ENCODE results near the gene ANKRD66. TPM values are rescaled to one million over a fixed set of nuclear protein-coding genes. Genes with fewer than 3 reads are reported as not detected.

The ANKRD66 gene
- total and polyA plus RNA-seq, 2 of the 4 experiments (the other 2 are of a cell fraction): not detected

- H2BK15ac ChIP-seq (ENCODE audit: low read depth, low read length): no peak overlapping the region
- no peak for DNase-seq
- dilution Hi-C loops (cut with HindIII; ENCODE audit: low sequenced_read_pairs, unreplicated experiment) (no loop called here), in situ Hi-C loops (cut with MboI; ENCODE audit: low sequenced_read_pairs) (no loop called here), intact Hi-C loops (cut with micrococcal nuclease) (no loop called here)
- H3K56ac ChIP-seq (ENCODE audit: extremely low read depth, insufficient read depth, low read length): no peak overlapping the region
- no peak overlapping the region for H3K14ac ChIP-seq (replicated peaks; ENCODE audit: low read depth, low read length)
- POLR2A ChIA-PET (ENCODE audit: unreplicated experiment): no interaction called here
- ATAC-seq (ENCODE audit: low read depth): no peak
- no TSS peak for BruUV-seq (replicated peaks)
- no peak overlapping the region for H2AFZ ChIP-seq (replicated peaks; ENCODE audit: low read length, poor library complexity)
- no peak overlapping the region for H3K4ac ChIP-seq (ENCODE audit: low read depth, low read length)
- H2AK5ac ChIP-seq (ENCODE audit: low read depth, low read length): no peak overlapping the region
- H4K20me1 ChIP-seq (ENCODE audit: insufficient read depth, low read length): no peaks in the 10 kb centered on the region
- no peaks in the 10 kb centered on the region for H3K9me1 ChIP-seq (ENCODE audit: insufficient read depth, low read length)
- no peak overlapping the region for H2BK20ac ChIP-seq (ENCODE audit: low read depth, low read length)
- H2BK120ac ChIP-seq (ENCODE audit: low read depth, low read length): no peak overlapping the region
- H3K4me1 ChIP-seq (ENCODE audit: control insufficient read depth, insufficient read depth, low read length): no peaks in the 10 kb centered on the region
- H3K27me3 ChIP-seq (ENCODE audit: control insufficient read depth, insufficient read depth, low read length): no peaks in the 10 kb centered on the region
- H4K91ac ChIP-seq (ENCODE audit: insufficient read depth, low read depth, low read length): no peak overlapping the region
- no peak overlapping the region for H3K4me3 ChIP-seq (ENCODE audit: insufficient read depth, low read depth, low read length)
- H2BK5ac ChIP-seq (ENCODE audit: low read depth, low read length, poor library complexity, severe bottlenecking): no peak overlapping the region
- H3K4me2 ChIP-seq (ENCODE audit: low read depth, low read length): no peak overlapping the region
- CTCF ChIA-PET: no interaction called here
- H2AK9ac ChIP-seq (replicated peaks; ENCODE audit: low read depth, low read length, poor library complexity): no peak overlapping the region
- no peaks in the 10 kb centered on the region for H3K36me3 ChIP-seq (ENCODE audit: control insufficient read depth, insufficient read depth, low read length)
- H4K5ac ChIP-seq (ENCODE audit: low read depth, low read length): no peak overlapping the region
- H3K27ac ChIP-seq (ENCODE audit: insufficient read depth, low read length): no peak overlapping the region
- no peaks in the 10 kb centered on the region for H3K79me1 ChIP-seq (ENCODE audit: low read depth in 1 of 2, low read length in 2 of 2)
- no peak overlapping the region for H3K9ac ChIP-seq (ENCODE audit: low read depth, low read length)
- no peak overlapping the region for H3K23ac ChIP-seq (ENCODE audit: low read depth, low read length)
- no peak for TF ChIP-seq BHLHE40 (IDR thresholded peaks at IDR 0.05; ENCODE audit: low read depth, low read length)
- no peak overlapping the region for H4K8ac ChIP-seq (ENCODE audit: low read depth in 2 of 2, low read length in 2 of 2)
- H3K18ac ChIP-seq (ENCODE audit: low read depth, low read length): no peak overlapping the region
- H3K9me3 ChIP-seq (ENCODE audit: control insufficient read depth, insufficient read depth, low read length): no peaks in the 10 kb centered on the region
- no CpG with 5 or more reads among the region's 3 CpGs for WGBS, 2 experiments (ENCODE audit: extremely low coverage in 2 of 2, insufficient read length in 1 of 2)
Measured at GRCh38 chr6:46751658-46752057, 4.9 kb downstream of the ANKRD66 start.
